HEK293 (cell line): Measurements from ENCODE around the gene UBE2F.

Experiments
- CTCF ChIP-seq: fragments of 450-650 bp; formaldehyde crosslinking; IDR thresholded peaks from 2 replicates; pipeline ENCODE4 v1.5.1; 2016; ENCODE audit warnings: missing biosample characterization, missing genetic modification characterization
- REPIN1 ChIP-seq: fragments of 450-650 bp; formaldehyde crosslinking; IDR thresholded peaks from 2 replicates; pipeline ENCODE4 v1.5.1; 2017; ENCODE audit warnings: missing biosample characterization, missing genetic modification characterization, low read depth
- REST ChIP-seq: fragments of 450-650 bp; formaldehyde crosslinking; IDR thresholded peaks from 2 replicates; pipeline ENCODE4 v1.5.1; 2016; ENCODE audit warnings: missing biosample characterization, missing genetic modification characterization
- YY1 ChIP-seq: fragments of 450-650 bp; formaldehyde crosslinking; IDR thresholded peaks from 2 replicates; pipeline ENCODE4 v1.5.1; 2018; ENCODE audit warnings: missing biosample characterization, missing genetic modification characterization
- ZEB2 ChIP-seq: fragments of 450-650 bp; formaldehyde crosslinking; IDR thresholded peaks from 2 replicates; pipeline ENCODE4 v1.5.1; 2016; ENCODE audit warnings: missing biosample characterization, missing genetic modification characterization
- ZNF239 ChIP-seq: fragments of 450-650 bp; formaldehyde crosslinking; IDR thresholded peaks from 2 replicates; pipeline ENCODE4 v1.5.1; 2016; ENCODE audit warnings: missing biosample characterization, missing genetic modification characterization
- ZNF521 ChIP-seq: fragments of 450-650 bp; formaldehyde crosslinking; IDR thresholded peaks from 2 replicates; pipeline ENCODE4 v1.5.1; 2017; ENCODE audit warnings: missing biosample characterization, mild to moderate bottlenecking, missing genetic modification characterization
- ZNF580 ChIP-seq: fragments of 450-650 bp; formaldehyde crosslinking; IDR thresholded peaks from 2 replicates; pipeline ENCODE4 v1.5.1; 2016; ENCODE audit warnings: missing biosample characterization, missing genetic modification characterization
- ZNF707 ChIP-seq: fragments of 450-650 bp; formaldehyde crosslinking; IDR thresholded peaks from 2 replicates; pipeline ENCODE4 v1.5.1; 2016; ENCODE audit warnings: missing biosample characterization, missing genetic modification characterization

- TF ChIP-seq YY1 = no peak
- no peak for TF ChIP-seq REPIN1 (tag by site-specific recombination)
- no peak for TF ChIP-seq CTCF (tag by site-specific recombination)
- TF ChIP-seq REST (tag by site-specific recombination) = no peak
- TF ChIP-seq ZNF580 (tag by site-specific recombination) = no peak
- no peak for TF ChIP-seq ZNF239 (tag by site-specific recombination)
- TF ChIP-seq ZEB2 (tag by site-specific recombination) = no peak
- no peak for TF ChIP-seq ZNF707 (tag by site-specific recombination)
- TF ChIP-seq ZNF521 (tag by site-specific recombination) = no peak
Measured at GRCh38 chr2:238005528-238005927, 38.7 kb downstream of the UBE2F start.
